ENCODE results near the gene AURKA. TPM values are rescaled to one million over a fixed set of nuclear protein-coding genes. Genes with fewer than 3 reads are reported as not detected.

AURKA gene
- total and polyA plus RNA-seq, 2 of the 8 experiments (the other 6 are each of a cell fraction or from before 2014, with no cell fraction given), result 45.8 to 84.8 TPM

- CTCF ChIA-PET (ENCODE audit: partially characterized antibody), result interaction anchor here (1.2 kb wide), 1 partner anchor 80 kb away, joined by 4 read pairs; no protein-coding TSS in a partner anchor
- POLR2A ChIA-PET (ENCODE audit: partially characterized antibody), result no interaction called here
Observed at GRCh38 chr20:56423211-56423610, 31.2 kb upstream of the AURKA start.

More at GRCh38 chr20:56423211-56423610, 31.2 kb upstream of the AURKA start:
- 94% methylated on average over 1 of the region's 1 CpG; no CpG with 5 or more reads in 1 of the 2 experiments for WGBS, 2 experiments (ENCODE audit: extremely low coverage in 1 of 2, insufficient coverage in 1 of 2, insufficient read length in 1 of 2, insufficient replicate concordance in 2 of 2, low coverage in 1 of 2, low lambda C conversion rate in 2 of 2, missing lambda C conversion rate in 1 of 2)
- no peak overlapping the region for H3K23ac ChIP-seq (ENCODE audit: insufficient read length)
- no peak overlapping the region for H2BK12ac ChIP-seq (ENCODE audit: low read depth, low read length)
- no peak overlapping the region for H3K14ac ChIP-seq (ENCODE audit: insufficient read length)
- H3K27ac ChIP-seq (ENCODE audit: low read depth, low read length), result no peak overlapping the region
- no peak overlapping the region for H4K91ac ChIP-seq (replicated peaks; ENCODE audit: insufficient read length, low read length)
- H3K79me2 ChIP-seq (ENCODE audit: control insufficient read depth in 1 of 2, insufficient read depth in 2 of 2, low read length in 2 of 2), result no peaks in the 10 kb centered on the region
- H4K8ac ChIP-seq (ENCODE audit: extremely low read depth, insufficient read depth, low read length), result no peak overlapping the region
- H4K5ac ChIP-seq (ENCODE audit: insufficient read length, low read depth, low read length), result no peak overlapping the region
- no peak overlapping the region for H2AK5ac ChIP-seq (ENCODE audit: low read depth, low read length)
- no peak overlapping the region for H3K18ac ChIP-seq (ENCODE audit: extremely low read depth, low read length)
- H2AFZ ChIP-seq (ENCODE audit: low read length), result no peak overlapping the region
- no peaks in the 10 kb centered on the region for H3K79me1 ChIP-seq (ENCODE audit: low read depth, low read length)
- H3K4me1 ChIP-seq (replicated peaks in 1 of 4; ENCODE audit: control insufficient read depth in 3 of 4, insufficient read depth in 4 of 4, low read length in 3 of 4), result peaks cover 0 to 4% (median 1%) of the 10 kb centered on the region in 4 experiments; a peak in 4 of 7 replicates
- DNase-seq (ENCODE audit: low read depth in 1 of 2, low spot score in 2 of 2) (no peak), FAIRE-seq (no peak)
- no peak overlapping the region for H3K9ac ChIP-seq (replicated peaks in 1 of 4; ENCODE audit: extremely low read depth in 1 of 4, low read depth in 3 of 4, low read length in 3 of 4)
- no peaks in the 10 kb centered on the region for H3K23me2 ChIP-seq (ENCODE audit: low read depth, low read length)
- no peak overlapping the region for H2BK120ac ChIP-seq (replicated peaks; ENCODE audit: low read depth, low read length)
- no peak overlapping the region for H2BK5ac ChIP-seq (ENCODE audit: low read depth, low read length)
- no peaks in the 10 kb centered on the region for H4K20me1 ChIP-seq (replicated peaks in 1 of 2; ENCODE audit: control insufficient read depth in 1 of 2, insufficient read depth in 2 of 2, low read length in 2 of 2)
- no peak overlapping the region for H2BK15ac ChIP-seq (ENCODE audit: low read length)
- no peak overlapping the region for H3K4me3 ChIP-seq (ENCODE audit: extremely low read depth in 1 of 4, insufficient read depth in 2 of 4, low read depth in 3 of 4, low read length in 4 of 4)
- H3K27me3 ChIP-seq (replicated peaks in 1 of 4; ENCODE audit: control insufficient read depth in 3 of 4, extremely low read depth in 1 of 4, insufficient read depth in 3 of 4, low read length in 3 of 4), result peaks cover 0 to 1% (median 0%) of the 10 kb centered on the region in 4 experiments; a peak in 2 of 7 replicates
- H2BK20ac ChIP-seq (ENCODE audit: low read length), result no peak overlapping the region
- no peak overlapping the region for H3K4ac ChIP-seq (replicated peaks; ENCODE audit: insufficient read length, low read depth, low read length)
- no peaks in the 10 kb centered on the region; a peak in 1 of 8 replicates for H3K36me3 ChIP-seq (ENCODE audit: control insufficient read depth in 2 of 4, insufficient read depth in 4 of 4, low read length in 3 of 4)
- TF ChIP-seq CBX8 (IDR thresholded peaks at IDR 0.05; ENCODE audit: borderline replicate concordance, low read depth, low read length), result no peak
- no peak overlapping the region for H3K56ac ChIP-seq (replicated peaks; ENCODE audit: insufficient read length, low read depth, low read length)
- H3K9me3 ChIP-seq (ENCODE audit: insufficient read depth in 2 of 2, low read depth in 1 of 2, low read length in 1 of 2), result no peaks in the 10 kb centered on the region
- no peak overlapping the region for H3K4me2 ChIP-seq (ENCODE audit: insufficient read depth in 1 of 2, low read depth in 2 of 2, low read length in 2 of 2)

Measured in H1 (cell line).